NCI-H128 (cell line): ENCODE results near the gene ANKRD11.
"Not testable (repeated sequence)": the region's sequence is repeated elsewhere in the genome, so short reads cannot be mapped to it uniquely, and the experiment has no call there.

Experiments used
- DNase-seq: peaks from one replicate; lab custom pipeline; 2025; ENCODE audit not compliant: unreplicated experiment; lab: John Stamatoyannopoulos, UW

ANKRD11 gene

GRCh38 chr16:89453501-89454321 lies 36.6 kb downstream of the ANKRD11 start:
- no peak for DNase-seq

GRCh38 chr16:89452925-89453324 lies 37.4 kb downstream of the ANKRD11 start:
- no peak for DNase-seq

- DNase-seq = no peak
Measured at GRCh38 chr16:89452241-89452640, 38.1 kb downstream of the ANKRD11 start.

- no peak for DNase-seq
Measured at GRCh38 chr16:89450537-89450936, 39.8 kb downstream of the ANKRD11 start.

- no peak for DNase-seq
Measured at GRCh38 chr16:89449726-89450335, 40.5 kb downstream of the ANKRD11 start.

- no peak for DNase-seq
Measured at GRCh38 chr16:89448656-89449055, 41.7 kb downstream of the ANKRD11 start.

GRCh38 chr16:89446975-89447293 lies 43.4 kb downstream of the ANKRD11 start:
- no peak for DNase-seq

GRCh38 chr16:89446136-89446974 lies 44.0 kb downstream of the ANKRD11 start:
- no peak for DNase-seq

- DNase-seq = no peak
Measured at GRCh38 chr16:89445166-89445565, 45.2 kb downstream of the ANKRD11 start.

- no peak for DNase-seq
Measured at GRCh38 chr16:89444728-89445127, 45.6 kb downstream of the ANKRD11 start.

- DNase-seq = no peak
Measured at GRCh38 chr16:89444151-89444723, 46.1 kb downstream of the ANKRD11 start.

GRCh38 chr16:89443727-89444084 lies 46.7 kb downstream of the ANKRD11 start:
- DNase-seq = no peak

- DNase-seq = no peak
Measured at GRCh38 chr16:89442990-89443726, 47.2 kb downstream of the ANKRD11 start.

- no peak for DNase-seq
Measured at GRCh38 chr16:89442588-89442987, 47.8 kb downstream of the ANKRD11 start.

GRCh38 chr16:89439659-89440058 lies 50.7 kb downstream of the ANKRD11 start:
- DNase-seq = no peak

GRCh38 chr16:89437991-89438390 lies 52.4 kb downstream of the ANKRD11 start:
- DNase-seq = no peak

GRCh38 chr16:89437251-89437987 lies 52.9 kb downstream of the ANKRD11 start:
- no peak for DNase-seq

- no peak for DNase-seq
Measured at GRCh38 chr16:89436366-89436765, 54.0 kb downstream of the ANKRD11 start.

- DNase-seq = not testable (repeated sequence)
Measured at GRCh38 chr16:89435059-89435458, 55.3 kb downstream of the ANKRD11 start.

- no peak for DNase-seq
Measured at GRCh38 chr16:89434490-89434889, 55.9 kb downstream of the ANKRD11 start.
